A673 (cell line): ENCODE measurements around the gene ANKRD23.

Experiments
- CTCF ChIP-seq: fragments of 300-800, 200-600 bp; sonication (generic); conservative IDR thresholded peaks from 2 replicates; pipeline ENCODE4 v1.5.1; 2017; ENCODE audit warnings: low read depth, mild to moderate bottlenecking, antibody characterized with exemption, low read length, moderate library complexity, mixed read lengths
- EZH2 ChIP-seq: fragments of 200-600 bp; sonication (generic); IDR thresholded peaks from 2 replicates; pipeline ENCODE4 v1.6.1; 2017; ENCODE audit warnings: borderline replicate concordance, low read depth, mild to moderate bottlenecking, mixed read lengths, antibody characterized with exemption, low read length; ENCODE audit not compliant: poor library complexity, severe bottlenecking

- TF ChIP-seq CTCF (no peak), EZH2 (no peak)
Observed at GRCh38 chr2:96828874-96829273, 14.9 kb downstream of the ANKRD23 start.
